Loucy (cell line): ENCODE data around the gene RTRAF.

Experiments
- EZH2phosphoT487 ChIP-seq: fragments of 200-600 bp; IDR thresholded peaks from 2 replicates; pipeline ENCODE4 v1.6.1; 2018; ENCODE audit warnings: antibody characterized with exemption, mild to moderate bottlenecking, moderate library complexity, borderline replicate concordance
- TF ChIP-seq, protein P1 (sequence below): fragments of 200-600 bp; sonication (generic); conservative IDR thresholded peaks from 2 replicates; pipeline ENCODE4 v1.5.1; 2014; ENCODE audit warnings: mild to moderate bottlenecking, antibody characterized with exemption, low read length

DNA sequence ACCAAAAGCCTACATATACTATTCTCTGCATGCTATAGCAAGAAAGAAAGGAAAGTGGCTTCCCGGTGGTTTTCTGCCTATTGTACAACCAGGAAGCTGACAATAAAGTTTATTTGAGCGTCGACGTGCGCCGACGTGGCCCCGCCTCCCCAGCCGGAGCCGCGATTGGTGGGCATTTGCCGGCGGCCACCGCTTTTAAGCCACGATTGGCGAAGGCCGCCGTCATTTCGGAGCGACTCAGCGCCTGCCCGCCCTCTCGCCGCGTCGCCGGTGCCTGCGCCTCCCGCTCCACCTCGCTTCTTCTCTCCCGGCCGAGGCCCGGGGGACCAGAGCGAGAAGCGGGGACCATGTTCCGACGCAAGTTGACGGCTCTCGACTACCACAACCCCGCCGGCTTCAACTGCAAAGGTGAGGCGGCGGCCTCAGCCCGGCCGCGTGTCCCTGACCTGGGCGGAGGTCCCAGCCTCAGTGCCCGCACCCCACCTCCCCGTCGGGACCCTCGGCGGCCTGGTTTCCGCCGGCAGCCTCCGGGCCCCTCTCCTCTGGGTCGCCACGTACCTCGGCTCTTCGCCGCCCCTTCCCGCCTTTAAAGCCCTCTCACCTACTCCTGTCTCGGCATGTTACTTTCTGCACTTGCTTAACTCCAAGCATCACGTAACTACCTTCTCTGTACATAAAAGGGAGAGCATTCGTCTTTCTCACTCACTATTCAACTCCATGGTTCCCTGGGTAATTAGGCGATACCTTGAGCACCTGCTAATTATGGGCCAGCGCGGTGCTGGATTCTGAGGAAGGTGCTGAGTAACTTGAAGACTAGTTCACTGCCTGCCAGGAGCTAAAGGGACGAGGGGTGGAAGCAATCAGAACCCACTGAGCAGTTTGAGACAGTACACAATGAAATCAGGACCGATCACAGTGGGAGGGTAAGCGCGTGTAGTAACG lies at the start of gene RTRAF:
- TF ChIP-seq, protein P1, sequence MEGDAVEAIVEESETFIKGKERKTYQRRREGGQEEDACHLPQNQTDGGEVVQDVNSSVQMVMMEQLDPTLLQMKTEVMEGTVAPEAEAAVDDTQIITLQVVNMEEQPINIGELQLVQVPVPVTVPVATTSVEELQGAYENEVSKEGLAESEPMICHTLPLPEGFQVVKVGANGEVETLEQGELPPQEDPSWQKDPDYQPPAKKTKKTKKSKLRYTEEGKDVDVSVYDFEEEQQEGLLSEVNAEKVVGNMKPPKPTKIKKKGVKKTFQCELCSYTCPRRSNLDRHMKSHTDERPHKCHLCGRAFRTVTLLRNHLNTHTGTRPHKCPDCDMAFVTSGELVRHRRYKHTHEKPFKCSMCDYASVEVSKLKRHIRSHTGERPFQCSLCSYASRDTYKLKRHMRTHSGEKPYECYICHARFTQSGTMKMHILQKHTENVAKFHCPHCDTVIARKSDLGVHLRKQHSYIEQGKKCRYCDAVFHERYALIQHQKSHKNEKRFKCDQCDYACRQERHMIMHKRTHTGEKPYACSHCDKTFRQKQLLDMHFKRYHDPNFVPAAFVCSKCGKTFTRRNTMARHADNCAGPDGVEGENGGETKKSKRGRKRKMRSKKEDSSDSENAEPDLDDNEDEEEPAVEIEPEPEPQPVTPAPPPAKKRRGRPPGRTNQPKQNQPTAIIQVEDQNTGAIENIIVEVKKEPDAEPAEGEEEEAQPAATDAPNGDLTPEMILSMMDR = no peak
- no peak for TF ChIP-seq EZH2phosphoT487
